Hematopoietic multipotent progenitor cell treated with erythropoietin and hydrocortisone succinate and interleukin-3 and kit ligand, for 8 days (in vitro differentiated cells): ENCODE results near the gene TMEM238L.

Source experiments
- DNase-seq: peaks from one replicate; pipeline ENCODE4 v3.0.0-alpha.2; 2015

Gene TMEM238L

DNA sequence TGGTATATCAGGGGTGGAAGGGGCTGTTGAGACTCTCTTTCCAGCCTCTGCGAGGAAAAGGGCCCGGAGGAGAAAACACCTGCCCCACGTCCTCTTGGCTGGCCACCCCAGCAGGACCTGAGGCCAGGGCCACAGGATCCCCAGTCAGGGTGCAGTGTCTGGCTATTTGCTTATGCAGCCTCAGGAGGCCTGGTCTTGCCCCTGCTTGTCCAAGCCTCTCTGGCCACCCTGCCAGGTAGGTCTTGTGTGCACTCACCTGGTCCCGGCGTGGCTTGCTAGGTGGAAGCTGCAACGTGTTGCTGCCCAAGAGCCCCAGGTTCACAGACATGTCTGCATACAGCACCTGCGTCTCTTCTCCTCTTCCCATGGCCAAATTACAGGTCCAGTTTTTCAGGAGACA lies 549 bp downstream of the TMEM238L start:
- DNase-seq: no peak

DNA sequence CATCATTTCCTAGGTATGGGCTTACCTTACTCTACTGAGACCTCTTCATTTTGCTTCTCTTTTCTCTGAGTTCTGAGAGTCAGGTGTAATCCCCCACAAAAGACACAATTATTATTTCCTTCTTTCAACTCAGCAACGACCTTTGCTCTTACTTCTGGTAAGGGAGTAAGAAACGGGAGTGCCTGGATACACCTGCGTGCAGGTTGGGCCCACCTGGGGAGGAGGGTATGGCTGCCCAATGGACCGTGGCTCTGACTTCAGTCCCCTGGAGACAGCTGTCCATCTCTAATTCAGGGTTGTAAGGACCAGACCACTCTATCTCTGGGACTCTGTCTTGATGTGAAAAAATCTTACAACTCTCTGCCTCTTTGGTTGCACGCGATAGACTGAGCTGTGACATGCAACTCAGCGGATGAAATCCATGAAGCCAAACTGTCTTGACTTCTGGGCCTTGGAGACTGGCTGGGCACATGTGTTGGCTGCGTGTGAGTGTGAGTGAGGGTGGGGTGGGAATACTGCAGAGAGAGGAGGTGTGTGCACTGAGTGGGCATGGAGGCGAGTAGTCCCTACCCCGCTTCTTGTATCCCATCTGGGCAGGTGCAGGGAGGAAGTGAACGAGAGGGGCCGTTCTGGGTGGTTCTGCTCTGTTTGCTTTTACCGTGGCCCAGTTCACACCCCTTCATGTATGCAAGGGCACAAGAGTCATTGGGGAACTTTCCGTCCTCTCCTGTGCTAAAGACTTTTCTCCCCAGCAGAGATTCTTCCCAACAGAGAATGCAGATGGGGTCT lies 1.2 kb downstream of the TMEM238L start:
- DNase-seq: no peak

DNA sequence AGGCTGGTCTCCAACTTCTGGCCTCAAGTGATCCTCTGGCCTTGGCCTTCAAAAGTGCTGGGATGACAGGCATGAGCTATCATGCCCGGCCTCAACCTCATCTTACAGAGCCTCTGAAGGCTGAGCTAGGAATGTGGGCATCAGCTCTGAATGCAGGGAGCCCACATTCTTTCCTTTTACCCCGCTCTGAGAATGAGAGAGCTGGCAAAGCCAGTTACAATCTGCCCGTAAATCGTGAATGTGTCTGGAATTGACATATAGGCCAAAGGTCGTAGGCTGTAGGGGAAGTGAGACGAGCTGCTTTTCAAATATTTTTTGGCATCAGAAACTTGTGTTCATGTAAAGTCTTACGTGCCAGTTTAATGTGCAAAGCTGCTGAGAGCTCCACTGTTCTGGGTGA lies 4.5 kb downstream of the TMEM238L start:
- no peak for DNase-seq

DNA sequence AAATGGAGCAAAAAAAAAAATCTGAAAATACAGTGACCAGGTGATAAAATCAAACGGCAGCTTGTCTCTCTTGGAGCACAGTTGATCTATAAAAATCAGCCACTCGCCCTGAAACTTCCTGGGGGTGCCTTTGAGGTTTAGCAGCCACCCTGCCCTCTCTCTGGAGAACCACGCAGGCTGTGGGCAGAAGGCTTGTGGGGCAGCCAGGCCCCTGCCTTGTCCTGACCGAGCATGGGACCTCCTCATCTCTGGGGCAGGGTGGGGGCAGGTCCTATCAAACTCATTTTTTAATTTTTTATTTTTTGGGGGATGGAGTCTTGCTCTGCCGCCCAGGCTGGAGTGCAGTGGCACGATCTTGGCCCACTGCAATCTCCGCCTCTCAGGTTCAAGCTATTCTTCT lies 5.0 kb downstream of the TMEM238L start:
- no peak for DNase-seq

DNA sequence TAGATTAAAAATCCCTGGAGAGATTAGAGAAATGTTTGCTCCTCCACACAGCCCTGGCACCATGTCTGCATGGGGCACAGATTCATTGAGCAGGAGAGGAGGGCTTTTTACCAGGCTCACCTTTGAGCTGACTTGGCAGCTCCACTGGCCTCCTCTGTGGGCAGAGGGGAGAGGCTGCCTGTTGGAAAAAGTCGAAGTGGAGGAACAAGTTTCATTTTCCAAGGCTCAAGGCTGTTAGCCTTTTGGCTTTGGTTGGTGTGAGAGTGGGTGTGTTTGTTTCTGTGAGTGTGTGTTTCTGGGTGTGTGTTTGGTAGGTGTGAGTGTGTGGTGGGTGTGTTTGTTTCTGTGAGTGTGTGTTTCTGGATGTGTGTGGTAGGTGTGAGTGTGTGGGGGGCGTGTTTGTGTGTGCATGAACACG lies 5.6 kb downstream of the TMEM238L start:
- no peak for DNase-seq

DNA sequence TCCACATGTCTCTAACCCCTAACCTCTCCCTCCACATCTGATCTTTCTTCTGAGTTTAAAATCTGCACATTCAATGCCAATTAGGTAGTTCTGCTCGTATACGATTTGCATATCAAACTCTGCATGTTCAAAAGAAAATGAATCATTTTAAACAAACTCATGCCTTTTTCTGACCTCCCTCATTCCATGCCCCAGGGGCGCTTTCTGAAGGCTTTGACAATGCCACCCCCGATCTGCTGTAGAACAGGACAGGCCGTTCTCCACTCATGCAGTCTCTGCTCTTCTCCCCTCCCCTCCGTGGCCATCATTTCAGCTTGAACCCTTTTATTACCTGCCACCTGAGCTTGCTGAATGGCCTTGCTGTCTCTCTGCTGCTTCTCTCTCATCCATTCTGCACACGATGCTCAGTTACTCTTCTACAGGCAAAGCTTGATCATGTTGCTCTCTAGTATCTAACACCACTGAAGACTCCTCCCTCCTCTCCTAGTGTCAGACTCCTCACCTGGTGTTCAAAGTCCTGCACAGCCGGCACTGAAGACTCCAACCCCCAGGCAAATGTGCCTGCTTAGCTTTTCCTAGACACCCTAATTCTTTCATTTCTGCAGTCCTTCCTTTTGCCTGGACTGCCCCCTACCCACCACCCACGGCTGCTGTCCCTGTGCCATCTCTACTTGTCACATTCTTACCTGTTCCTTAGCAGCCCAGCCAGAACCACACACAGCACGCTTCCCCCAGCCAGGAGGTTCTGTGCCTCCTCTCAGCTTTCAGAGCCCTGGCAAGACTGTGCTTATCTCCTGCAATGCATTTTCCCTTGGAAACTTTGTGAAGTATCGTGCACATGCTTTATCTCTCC lies 6.2 kb downstream of the TMEM238L start:
- no peak for DNase-seq

DNA sequence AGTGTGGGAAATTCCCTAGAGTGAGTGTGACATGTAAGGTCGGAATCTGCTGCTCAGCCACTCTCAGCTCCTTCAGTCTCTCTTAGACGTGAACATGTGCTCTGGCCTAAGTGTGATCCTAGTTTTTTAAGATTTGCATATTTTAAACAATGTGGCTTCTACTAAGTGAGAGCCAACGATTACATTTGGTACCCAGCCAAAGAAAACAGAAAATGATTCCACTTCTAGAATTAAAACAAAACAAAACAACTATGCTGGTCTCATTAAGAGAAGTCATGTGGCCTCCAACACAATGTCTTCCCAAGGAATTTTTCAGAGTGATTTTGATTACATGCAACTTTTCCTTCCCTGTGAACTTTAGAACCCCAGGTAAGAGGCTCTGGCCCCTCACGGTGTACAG lies 10.1 kb downstream of the TMEM238L start:
- no peak for DNase-seq

DNA sequence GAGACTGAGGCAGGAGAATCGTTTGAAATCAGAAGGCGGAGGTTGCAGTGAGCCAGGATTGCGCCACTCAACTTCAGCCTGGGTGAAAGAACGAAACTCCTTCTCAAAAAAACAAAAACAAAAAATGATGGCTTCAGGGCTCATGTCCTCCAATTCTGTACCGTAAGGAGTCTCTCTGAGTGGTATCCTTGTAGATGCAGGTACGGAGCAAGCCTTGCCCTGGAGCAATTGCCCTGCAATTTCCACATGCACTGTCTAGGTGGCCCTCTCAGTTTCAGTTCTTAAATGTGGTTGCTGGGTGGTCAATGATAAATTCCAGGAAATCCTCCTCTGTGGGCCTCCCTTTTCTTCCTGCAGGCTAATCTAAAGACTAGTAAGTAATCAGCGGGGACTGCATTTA lies 10.6 kb downstream of the TMEM238L start:
- DNase-seq: no peak

DNA sequence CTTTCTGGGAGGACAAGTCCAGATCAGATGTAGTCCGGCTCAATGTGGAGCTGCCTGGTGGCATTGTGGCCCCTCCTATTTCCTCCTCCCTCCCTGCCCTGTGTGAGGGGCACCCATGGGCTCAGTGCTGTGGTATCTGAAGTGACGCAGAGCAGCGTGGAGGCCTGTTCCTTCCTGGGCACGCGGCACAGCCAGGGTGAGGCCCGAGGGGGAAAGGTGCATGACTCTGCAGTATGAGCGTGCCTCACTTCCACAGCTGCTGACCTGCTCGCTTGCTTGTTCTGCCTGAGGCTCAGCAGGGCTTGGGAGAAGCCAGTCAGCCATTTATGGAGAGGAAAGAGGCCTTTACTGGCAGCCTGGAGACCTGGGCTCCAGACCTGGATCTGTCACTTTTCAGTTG lies 11.7 kb downstream of the TMEM238L start:
- DNase-seq: no peak

DNA sequence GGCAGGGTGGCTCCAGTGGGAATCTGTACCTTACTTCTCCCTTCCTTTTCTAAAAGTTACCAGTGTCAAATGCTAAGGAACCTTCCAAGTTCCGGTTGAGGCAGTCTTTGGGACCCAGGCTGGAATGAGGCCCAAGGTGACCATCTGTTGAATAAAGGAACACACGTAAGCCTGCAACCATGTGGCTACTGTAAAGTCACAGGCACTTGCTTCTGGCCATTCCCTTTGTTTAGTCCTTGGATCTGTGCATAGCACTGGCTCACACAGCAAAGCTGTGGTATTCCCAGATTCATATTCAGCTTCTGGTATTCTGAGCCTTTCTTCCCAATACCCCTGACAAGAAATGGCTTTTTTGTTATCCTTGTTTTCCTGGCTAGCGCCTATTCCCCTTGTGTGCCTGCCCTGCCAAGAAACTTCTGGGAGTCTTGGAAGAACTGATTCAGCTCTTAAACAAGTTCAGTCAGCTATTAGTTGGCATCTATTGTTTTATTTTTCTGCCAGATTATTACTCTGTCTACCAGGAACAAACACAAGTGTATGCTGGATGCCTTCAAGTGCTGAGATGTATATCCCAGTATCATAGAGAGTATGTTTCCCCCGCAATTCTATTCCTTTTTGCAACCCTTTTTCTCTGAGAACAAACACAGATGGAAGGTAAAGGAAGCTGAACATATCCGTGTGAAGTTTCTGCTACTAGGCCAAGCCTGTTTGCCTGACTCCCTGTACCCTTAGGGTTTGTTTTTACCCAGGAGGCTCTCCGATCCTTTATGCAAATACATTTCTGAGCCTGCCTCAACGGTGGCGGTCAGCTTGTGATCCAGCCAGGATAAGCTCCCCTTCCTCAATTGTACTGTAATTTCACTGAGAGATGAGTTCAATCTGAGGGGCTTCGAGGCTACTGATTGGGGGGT lies 13.2 kb downstream of the TMEM238L start:
- DNase-seq: no peak

DNA sequence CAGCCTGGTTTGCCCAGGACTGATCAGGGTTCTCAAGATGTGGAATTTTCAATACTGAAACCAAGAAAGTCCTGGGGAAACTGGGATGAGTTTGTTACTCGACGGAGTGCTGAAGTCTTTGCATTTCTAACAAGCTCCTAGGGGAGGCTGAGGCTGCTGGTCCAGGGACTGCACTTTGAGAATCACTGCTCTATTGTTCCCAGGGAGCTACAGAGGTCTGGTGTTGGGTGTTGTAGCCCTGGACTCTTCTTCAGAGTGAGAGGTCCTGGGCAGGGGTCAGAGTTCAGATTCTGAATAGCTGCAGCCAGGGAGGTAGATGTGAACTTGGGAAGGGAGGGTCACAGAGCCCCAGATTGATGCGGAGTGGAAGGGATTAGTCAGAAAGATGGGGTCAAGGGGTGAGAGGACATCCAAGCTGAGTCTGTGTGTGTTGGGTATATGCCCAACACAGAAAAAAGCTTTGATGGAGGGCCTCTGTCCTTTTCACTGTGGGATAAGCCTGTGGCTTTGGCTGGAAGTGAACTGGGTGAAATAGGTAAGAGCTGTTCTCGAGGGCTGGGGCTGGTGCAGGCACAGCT lies 14.1 kb downstream of the TMEM238L start:
- no peak for DNase-seq

DNA sequence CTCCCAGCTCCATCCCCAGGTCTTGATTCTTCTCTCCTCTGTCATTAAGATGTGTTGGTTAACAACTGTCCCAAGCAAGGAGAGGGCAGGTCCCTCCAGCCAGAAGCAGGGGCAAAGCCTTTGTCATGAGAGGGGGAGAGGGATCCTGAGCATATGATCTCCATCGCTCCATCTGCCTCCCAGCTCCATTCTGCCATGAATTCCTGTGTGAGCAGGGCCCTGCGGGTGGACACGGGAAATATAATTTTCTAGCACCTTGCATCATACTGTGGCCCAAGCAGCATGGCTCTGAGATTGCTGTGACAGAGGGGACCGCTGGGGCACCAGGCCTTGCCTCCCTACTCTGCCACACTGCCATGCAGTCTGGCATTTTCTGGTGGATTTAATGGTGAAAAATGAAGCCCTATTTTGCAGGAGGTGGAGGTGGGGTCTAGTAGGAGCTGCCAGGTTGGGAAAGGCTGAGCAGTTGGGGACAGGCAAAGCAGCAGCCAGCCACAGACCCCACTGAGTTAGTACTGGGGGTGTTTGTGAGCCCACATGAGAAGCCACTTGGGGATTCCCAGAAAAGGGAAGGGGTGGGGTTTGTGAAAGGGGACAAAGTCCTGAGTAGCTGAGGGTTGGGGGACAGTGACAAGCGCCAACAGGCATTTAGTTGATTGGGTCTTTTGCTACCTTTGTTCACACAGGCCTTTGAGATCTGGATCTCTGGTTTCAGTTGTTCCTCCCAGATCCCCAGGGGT lies 16.4 kb downstream of the TMEM238L start:
- no peak for DNase-seq

DNA sequence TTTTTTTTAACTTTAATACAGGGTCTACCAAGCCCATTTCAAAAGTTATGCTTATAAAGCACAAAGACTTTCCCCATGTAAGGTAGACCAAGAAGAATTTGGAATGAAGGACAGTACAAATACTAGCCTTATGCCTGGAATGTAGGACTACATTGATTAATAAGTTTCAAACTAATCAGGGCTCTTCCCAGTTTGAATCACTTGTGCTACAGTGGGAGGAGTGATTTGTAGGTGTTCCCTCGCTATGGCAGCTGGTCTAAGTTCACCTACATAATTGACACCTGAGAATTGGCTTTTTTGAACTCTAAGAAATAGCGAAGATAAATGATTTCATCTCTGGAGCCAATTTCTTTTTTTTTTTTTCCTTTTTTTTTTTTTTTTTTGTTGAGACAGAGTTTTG lies 18.6 kb downstream of the TMEM238L start:
- DNase-seq: no peak

DNA sequence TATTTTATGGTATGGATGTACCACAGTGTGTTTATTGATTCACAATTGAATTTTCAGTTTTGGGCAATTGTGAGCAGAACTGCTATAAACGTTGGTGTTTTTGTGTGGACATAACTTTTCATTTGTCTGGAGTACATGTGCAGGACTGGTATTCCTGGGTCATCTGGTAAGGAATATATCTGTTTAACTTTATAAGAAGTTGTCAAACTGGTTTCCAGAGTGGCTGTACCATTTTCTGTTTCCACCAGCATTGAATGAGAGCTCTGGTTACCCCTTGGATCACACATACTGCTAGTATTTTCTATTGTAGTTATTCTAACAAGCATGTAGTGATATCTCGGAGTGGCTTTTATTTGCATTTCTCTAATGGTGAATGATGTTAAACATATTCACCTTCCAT lies 24.3 kb downstream of the TMEM238L start:
- DNase-seq: no peak

DNA sequence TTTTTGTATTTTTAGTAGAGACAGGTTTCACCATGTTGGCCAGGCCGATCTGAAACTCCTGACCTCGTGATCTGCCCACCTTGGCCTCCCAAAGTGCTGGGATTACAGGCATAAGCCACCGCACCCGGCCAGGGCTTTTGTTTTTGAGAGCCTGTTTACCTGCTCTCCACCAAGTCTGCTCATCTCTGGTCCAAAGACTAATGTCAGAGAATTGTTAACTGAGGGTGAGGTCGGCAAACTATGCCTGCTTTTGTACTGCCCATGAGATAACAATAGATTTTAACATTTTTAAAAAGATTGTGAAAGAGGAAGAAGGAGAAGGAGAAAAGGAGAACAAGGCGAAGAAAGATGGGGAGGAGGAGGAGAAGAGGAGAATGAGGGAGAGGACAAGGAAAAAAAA lies 26.0 kb downstream of the TMEM238L start:
- no peak for DNase-seq

DNA sequence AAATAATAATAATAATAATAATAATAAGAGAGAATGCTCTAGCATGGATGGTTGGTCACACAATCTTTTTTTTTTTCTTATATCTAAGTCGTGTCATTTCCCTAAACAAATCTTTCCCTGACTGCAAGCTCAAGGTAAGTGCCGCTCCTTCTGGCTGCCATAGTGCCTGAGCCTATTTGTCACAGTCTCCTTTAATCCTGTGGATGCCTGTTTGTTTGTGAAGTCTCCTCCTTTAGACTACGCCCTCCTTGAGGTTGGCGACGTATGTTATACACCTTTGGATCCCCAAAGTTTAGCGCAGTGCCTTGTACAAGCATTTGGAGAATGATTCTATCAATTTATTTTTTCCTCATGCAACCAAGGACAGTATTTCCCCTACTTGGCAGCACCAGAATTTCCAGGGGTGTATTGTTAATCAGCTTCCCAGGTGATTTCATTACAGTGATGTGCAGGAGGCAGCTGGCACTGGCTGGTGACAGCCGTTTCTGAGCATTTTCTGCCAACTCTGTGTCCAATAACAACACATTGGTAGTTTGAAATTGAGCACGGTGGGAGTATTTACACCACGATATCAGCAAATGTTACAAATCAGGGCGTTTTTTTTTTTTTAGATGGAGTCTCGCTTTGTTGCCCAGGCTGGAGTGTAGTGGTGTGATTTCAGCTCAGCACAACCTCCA lies 26.6 kb downstream of the TMEM238L start:
- DNase-seq: no peak

DNA sequence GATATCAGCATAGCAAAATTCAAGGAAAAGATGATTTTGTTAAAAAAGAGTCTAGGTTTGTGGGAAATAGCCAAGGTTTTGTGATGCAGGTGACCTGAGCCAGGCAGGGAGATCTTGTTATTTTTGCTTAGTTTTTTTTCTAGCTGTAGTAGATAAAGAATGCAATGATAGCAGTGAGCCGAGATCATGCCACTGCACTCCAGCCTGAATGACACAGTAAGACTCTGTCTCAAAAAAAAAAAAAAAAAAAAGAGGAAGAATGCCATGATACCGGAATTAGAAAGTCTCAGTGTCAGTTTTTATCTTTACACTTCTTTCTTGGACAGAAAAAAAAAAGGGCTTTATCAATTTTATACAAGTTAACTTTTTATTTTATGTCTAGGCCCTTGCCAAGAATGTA lies 27.5 kb downstream of the TMEM238L start:
- no peak for DNase-seq

DNA sequence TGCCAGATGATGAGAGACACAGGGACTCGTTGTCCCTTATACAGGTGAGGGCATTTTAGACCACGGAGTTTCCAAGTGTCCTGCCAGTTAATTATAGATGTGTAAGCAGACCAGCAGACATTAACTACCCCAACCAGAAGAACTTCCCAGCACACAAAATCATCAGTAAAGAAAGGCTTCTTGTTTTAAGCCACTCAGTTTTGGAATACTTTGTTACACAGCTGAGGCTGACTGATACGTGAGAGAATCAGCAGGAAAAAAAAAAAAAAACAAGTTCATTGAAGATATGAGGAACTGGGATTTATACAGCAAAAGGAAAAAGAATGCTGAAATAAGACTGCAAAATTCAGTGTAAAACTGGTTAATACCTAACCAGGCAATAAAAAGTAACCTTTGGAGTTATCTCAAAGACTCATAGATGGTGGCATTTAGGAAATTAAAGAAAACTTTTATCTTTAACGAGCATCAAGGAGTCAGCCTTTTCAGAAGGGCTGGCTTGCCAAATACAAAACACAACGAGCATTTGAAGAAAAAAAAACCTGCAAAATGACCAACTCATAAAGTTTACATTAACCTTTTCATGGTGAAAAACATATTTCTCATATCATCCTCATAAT lies 28.1 kb downstream of the TMEM238L start:
- DNase-seq: no peak

DNA sequence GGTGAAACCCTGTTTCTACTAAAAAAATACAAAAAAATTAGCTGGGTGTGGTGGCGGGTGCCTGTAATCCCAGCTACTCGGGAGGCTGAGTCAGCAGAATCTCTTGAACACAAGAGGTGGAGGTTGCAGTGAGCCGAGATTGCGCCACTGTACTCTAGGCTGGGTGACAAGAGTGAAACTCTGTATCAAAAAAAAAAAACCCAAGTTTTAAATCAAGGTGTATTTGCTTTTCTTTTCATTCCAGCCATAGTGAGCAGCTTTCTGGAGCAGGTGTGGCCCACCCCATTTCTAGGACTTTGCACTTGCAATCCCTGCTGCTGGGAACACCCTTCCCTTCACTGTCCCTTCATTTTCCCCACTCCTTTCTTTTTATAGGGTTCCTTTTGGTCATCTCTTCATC lies 28.8 kb downstream of the TMEM238L start:
- DNase-seq: no peak

DNA sequence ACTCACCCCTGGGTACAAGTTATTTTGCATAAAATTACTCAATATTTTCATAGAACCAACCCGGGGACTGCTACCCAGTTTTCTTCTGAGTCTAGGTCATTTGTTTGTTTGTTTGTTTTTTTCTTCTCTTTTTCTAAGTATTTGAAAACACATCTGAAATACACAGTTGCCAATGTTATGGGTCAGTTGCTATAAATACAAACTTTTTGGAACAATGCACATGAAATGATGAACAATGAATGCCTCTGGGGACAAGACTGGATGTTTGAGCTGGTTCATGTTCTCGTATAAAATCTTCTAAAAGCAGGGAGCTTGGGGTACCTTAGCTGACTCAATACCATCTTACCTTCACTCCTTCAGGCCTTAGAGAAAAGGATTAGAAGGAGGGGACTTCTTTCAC lies 30.5 kb downstream of the TMEM238L start:
- DNase-seq: no peak
